H9 (cell line): ENCODE data around the gene POLD3. TPM values are rescaled to one million over a fixed set of nuclear protein-coding genes. Genes with fewer than 3 reads are reported as not detected.

Experiments
- DNase-seq: peaks from one replicate; pipeline ENCODE4 v3.0.0-alpha.2; 2017
- H2AFZ ChIP-seq: one replicate; pipeline ENCODE4 v1.6.1; 2013; ENCODE audit warnings: mild to moderate bottlenecking, low read length, control low read depth, moderate library complexity
- H2AK5ac ChIP-seq: 2 replicates; pipeline ENCODE4 v1.6.1; 2013; ENCODE audit warnings: low read length, control low read depth, mixed read lengths; ENCODE audit not compliant: insufficient read length
- H2BK120ac ChIP-seq: one replicate; pipeline ENCODE4 v1.6.1; 2013; ENCODE audit warnings: low read depth, mild to moderate bottlenecking, low read length, control low read depth, inconsistent platforms; ENCODE audit not compliant: poor library complexity, severe bottlenecking
- H2BK12ac ChIP-seq: 2 replicates; pipeline ENCODE4 v1.6.1; 2013; ENCODE audit warnings: low read length, control low read depth, mixed read lengths, low read depth; ENCODE audit not compliant: insufficient read length
- H2BK15ac ChIP-seq: 2 replicates; pipeline ENCODE4 v1.6.1; 2013; ENCODE audit warnings: low read depth, low read length, control low read depth
- H2BK20ac ChIP-seq: one replicate; pipeline ENCODE4 v1.6.1; 2013; ENCODE audit warnings: low read depth, mild to moderate bottlenecking, low read length, control low read depth, inconsistent platforms; ENCODE audit not compliant: poor library complexity, severe bottlenecking
- H2BK5ac ChIP-seq: 2 replicates; pipeline ENCODE4 v1.6.1; 2013; ENCODE audit warnings: low read length, control low read depth, mixed read lengths; ENCODE audit not compliant: insufficient read length
- H3K14ac ChIP-seq: 2 replicates; pipeline ENCODE4 v1.6.1; 2013; ENCODE audit warnings: low read length, control low read depth; ENCODE audit not compliant: insufficient read depth
- H3K18ac ChIP-seq: 2 replicates; pipeline ENCODE4 v1.6.1; 2013; ENCODE audit warnings: low read depth, mild to moderate bottlenecking, mixed read lengths, low read length, control low read depth; ENCODE audit not compliant: insufficient read length
- H3K23ac ChIP-seq: 2 replicates; pipeline ENCODE4 v1.6.1; 2013; ENCODE audit warnings: low read length, control low read depth, mixed read lengths, low read depth; ENCODE audit not compliant: insufficient read length
- H3K23me2 ChIP-seq: 2 replicates; pipeline ENCODE4 v1.6.1; 2013; ENCODE audit warnings: low read depth, mild to moderate bottlenecking, mixed read lengths, low read length, control low read depth; ENCODE audit not compliant: insufficient read length, poor library complexity, severe bottlenecking
- H3K27ac ChIP-seq: 2 replicates; pipeline ENCODE4 v1.5.1; 2013; ENCODE audit warnings: low read length, control low read depth, mixed read lengths, low read depth; ENCODE audit not compliant: insufficient read length
- H3K27me3 ChIP-seq: 2 replicates; pipeline ENCODE4 v1.6.1; 2013; ENCODE audit warnings: low read length, control low read depth, inconsistent platforms; ENCODE audit not compliant: insufficient read depth
- H3K4ac ChIP-seq: 2 replicates; pipeline ENCODE4 v1.6.1; 2013; ENCODE audit warnings: low read depth, mild to moderate bottlenecking, control low read depth, inconsistent platforms, low read length, moderate library complexity
- H3K4me1 ChIP-seq: 2 replicates; pipeline ENCODE4 v1.6.1; 2013; ENCODE audit warnings: low read length, control low read depth, inconsistent platforms; ENCODE audit not compliant: insufficient read depth
- H3K4me2 ChIP-seq: 2 replicates; pipeline ENCODE4 v1.6.1; 2013; ENCODE audit warnings: low read length, control low read depth, mixed read lengths; ENCODE audit not compliant: insufficient read length, insufficient read depth
- H3K56ac ChIP-seq: 2 replicates; pipeline ENCODE4 v1.6.1; 2013; ENCODE audit warnings: low read depth, mild to moderate bottlenecking, mixed read lengths, low read length, control low read depth; ENCODE audit not compliant: insufficient read length
- H3K79me1 ChIP-seq: 2 replicates; pipeline ENCODE4 v1.6.1; 2013; ENCODE audit warnings: low read depth, mild to moderate bottlenecking, moderate library complexity, low read length, control low read depth, inconsistent platforms; ENCODE audit not compliant: insufficient read depth, poor library complexity, severe bottlenecking
- H3K79me2 ChIP-seq: 2 replicates; pipeline ENCODE4 v1.6.1; 2013; ENCODE audit warnings: low read length, control low read depth, inconsistent platforms; ENCODE audit not compliant: insufficient read depth
- H3K9ac ChIP-seq: 2 replicates; pipeline ENCODE4 v1.6.1; 2013; ENCODE audit warnings: low read length, control low read depth, mixed read lengths; ENCODE audit not compliant: insufficient read length; ENCODE audit errors: extremely low read depth
- H3K9me3 ChIP-seq: one replicate; pipeline ENCODE4 v1.6.1; 2013; ENCODE audit warnings: low read depth, low read length, inconsistent platforms; ENCODE audit not compliant: control insufficient read depth
- H3T11ph ChIP-seq: one replicate; pipeline ENCODE4 v1.6.1; 2013; ENCODE audit warnings: mild to moderate bottlenecking, low read length, control low read depth, inconsistent platforms
- H4K20me1 ChIP-seq: one replicate; pipeline ENCODE4 v1.6.1; 2013; ENCODE audit not compliant: control insufficient read depth, insufficient read length, insufficient read depth
- H4K5ac ChIP-seq: 2 replicates; pipeline ENCODE4 v1.6.1; 2013; ENCODE audit warnings: low read depth, mild to moderate bottlenecking, mixed read lengths, low read length, control low read depth; ENCODE audit not compliant: insufficient read length
- H4K8ac ChIP-seq: replicated peaks from 2 replicates; pipeline ENCODE4 v1.6.1; 2013; ENCODE audit warnings: low read length, control low read depth, mixed read lengths, low read depth; ENCODE audit not compliant: insufficient read length
- H4K91ac ChIP-seq: 2 replicates; pipeline ENCODE4 v1.6.1; 2013; ENCODE audit warnings: low read depth, mild to moderate bottlenecking, moderate library complexity, mixed read lengths, low read length, control low read depth; ENCODE audit not compliant: insufficient read length
- H3K27ac Mint-ChIP-seq, 3 experiments: 2 replicates in 2 of 3; 3 replicates in 1 of 3; pipeline ENCODE4 v1.8.0; 2020 to 2021; ENCODE audit warnings: mixed read lengths in 3 of 3, mild to moderate bottlenecking in 1 of 3, moderate library complexity in 1 of 3
- H3K27me3 Mint-ChIP-seq: 2 replicates; pipeline ENCODE4 v1.8.0; 2021; ENCODE audit warnings: low read depth, mild to moderate bottlenecking, moderate library complexity, mixed read lengths
- H3K36me3 Mint-ChIP-seq, 3 experiments: 2 replicates in 2 of 3; 3 replicates in 1 of 3; pipeline ENCODE4 v1.8.0; 2020 to 2021; ENCODE audit warnings: low read depth in 3 of 3, mixed read lengths in 3 of 3; ENCODE audit not compliant: insufficient read depth in 1 of 3
- H3K4me1 Mint-ChIP-seq, 2 experiments: 2 replicates each; pipeline ENCODE4 v1.8.0; 2020; ENCODE audit warnings: mixed read lengths in 2 of 2
- H3K4me3 Mint-ChIP-seq, 2 experiments: 2 replicates in 1 of 2; 3 replicates in 1 of 2; pipeline ENCODE4 v1.8.0; 2020 to 2021; ENCODE audit warnings: mild to moderate bottlenecking in 2 of 2, mixed read lengths in 2 of 2, moderate library complexity in 1 of 2
- H3K9me3 Mint-ChIP-seq, 2 experiments: 2 replicates in 1 of 2; 3 replicates in 1 of 2; pipeline ENCODE4 v1.8.0; 2020; ENCODE audit warnings: mild to moderate bottlenecking in 2 of 2, mixed read lengths in 2 of 2, moderate library complexity in 1 of 2
- WGBS: extraction: QIAGEN DNeasy Blood & Tissue Kit; methylation state at CpG from one replicate; pipeline ENCODE4 v1.1.7; 2013; ENCODE audit warnings: missing lambda C conversion rate, low lambda C conversion rate, mixed read lengths; ENCODE audit not compliant: insufficient read length; ENCODE audit errors: extremely low coverage; 5-methylcytosine and 5-hydroxymethylcytosine counted together
- total RNA-seq: library from RNA; stranded (reverse); gene quantifications from 2 replicates; pipeline ENCODE4 v1.2.1, GENCODE V29; 2021
- TF ChIP-seq, protein P1 (sequence below): fragments of 200-600 bp; sonication (generic); conservative IDR thresholded peaks from 3 replicates; pipeline ENCODE4 v1.8.0; 2021; ENCODE audit warnings: antibody characterized with exemption, mild to moderate bottlenecking

The POLD3 gene
- total RNA-seq, 1 experiment from 2014 or later = 34.1 TPM

DNA sequence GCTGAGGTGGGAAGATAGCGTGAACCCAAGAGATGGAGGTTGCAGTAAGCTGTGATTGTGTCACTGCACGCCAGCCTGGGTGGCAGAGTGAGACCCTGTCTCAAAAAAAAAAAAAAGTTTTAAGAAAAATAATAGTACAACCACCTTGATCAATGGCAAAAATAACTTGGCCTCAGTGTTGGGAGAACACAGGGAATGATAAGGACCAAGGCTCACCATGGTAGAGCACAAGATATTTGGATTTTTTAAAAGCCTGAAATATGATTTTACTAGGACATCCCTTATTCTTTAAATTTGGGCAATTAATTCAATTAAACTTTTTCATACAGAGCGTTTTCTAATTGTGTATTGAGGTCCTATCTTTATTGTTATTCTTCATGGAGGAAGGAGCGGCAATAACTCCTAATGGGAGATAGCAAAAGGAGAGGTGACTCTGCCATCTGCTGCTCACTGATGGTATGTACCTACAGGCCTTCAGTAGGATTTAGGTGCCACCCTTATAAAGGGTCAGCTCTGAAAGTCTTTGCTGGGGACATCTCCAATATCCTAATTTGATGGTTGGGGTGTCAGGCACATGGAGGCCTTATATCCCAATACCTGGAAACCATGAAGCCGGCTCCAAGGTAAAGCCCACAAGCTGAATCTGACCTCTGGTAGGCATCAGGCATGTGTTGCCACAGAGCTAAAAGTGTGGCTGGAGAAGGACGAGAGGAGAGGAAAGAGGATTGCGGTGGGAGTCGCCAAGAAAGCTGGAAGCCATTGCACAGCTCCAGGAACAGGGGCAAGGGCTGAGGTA is 21.9 kb upstream of the POLD3 start:
- no peaks in the 10 kb centered on the region for H3K27me3 Mint-ChIP-seq

More for the DNA sequence above, 21.9 kb upstream of the POLD3 start:
- Histone ChIP-seq H3K4ac (no peak overlapping the region), H3K79me1 (no peaks in the 10 kb centered on the region), H3K18ac (no peak overlapping the region), H4K8ac (no peak overlapping the region), H2BK120ac (no peak overlapping the region), H3K79me2 (no peaks in the 10 kb centered on the region), H3K4me1 (no peaks in the 10 kb centered on the region), H4K20me1 (no peaks in the 10 kb centered on the region), H3K9ac (no peak overlapping the region), H3K4me2 (no peak overlapping the region), H3K9me3 (no peaks in the 10 kb centered on the region), H3T11ph (no peak overlapping the region), H2AK5ac (no peak overlapping the region), H3K23me2 (no peaks in the 10 kb centered on the region), H2BK20ac (no peak overlapping the region), H3K27ac (no peak overlapping the region), H2AFZ (no peak overlapping the region), H3K23ac (no peak overlapping the region), H2BK12ac (no peak overlapping the region), H2BK5ac (no peak overlapping the region), H4K91ac (no peak overlapping the region), H3K14ac (no peak overlapping the region), H3K27me3 (no peaks in the 10 kb centered on the region), H4K5ac (no peak overlapping the region), H3K56ac (no peak overlapping the region), H2BK15ac (no peak overlapping the region)
- no CpG with 5 or more reads among the region's 8 CpGs for WGBS
- Mint-ChIP-seq H3K4me3 (no peak overlapping the region), H3K27ac (no peak overlapping the region), H3K4me1 (no peaks in the 10 kb centered on the region), H3K36me3 (no peaks in the 10 kb centered on the region), H3K9me3 (no peaks in the 10 kb centered on the region)
- TF ChIP-seq, protein P1, sequence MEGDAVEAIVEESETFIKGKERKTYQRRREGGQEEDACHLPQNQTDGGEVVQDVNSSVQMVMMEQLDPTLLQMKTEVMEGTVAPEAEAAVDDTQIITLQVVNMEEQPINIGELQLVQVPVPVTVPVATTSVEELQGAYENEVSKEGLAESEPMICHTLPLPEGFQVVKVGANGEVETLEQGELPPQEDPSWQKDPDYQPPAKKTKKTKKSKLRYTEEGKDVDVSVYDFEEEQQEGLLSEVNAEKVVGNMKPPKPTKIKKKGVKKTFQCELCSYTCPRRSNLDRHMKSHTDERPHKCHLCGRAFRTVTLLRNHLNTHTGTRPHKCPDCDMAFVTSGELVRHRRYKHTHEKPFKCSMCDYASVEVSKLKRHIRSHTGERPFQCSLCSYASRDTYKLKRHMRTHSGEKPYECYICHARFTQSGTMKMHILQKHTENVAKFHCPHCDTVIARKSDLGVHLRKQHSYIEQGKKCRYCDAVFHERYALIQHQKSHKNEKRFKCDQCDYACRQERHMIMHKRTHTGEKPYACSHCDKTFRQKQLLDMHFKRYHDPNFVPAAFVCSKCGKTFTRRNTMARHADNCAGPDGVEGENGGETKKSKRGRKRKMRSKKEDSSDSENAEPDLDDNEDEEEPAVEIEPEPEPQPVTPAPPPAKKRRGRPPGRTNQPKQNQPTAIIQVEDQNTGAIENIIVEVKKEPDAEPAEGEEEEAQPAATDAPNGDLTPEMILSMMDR = peak; percentile 86
- DNase-seq = peak; percentile 57
